H7 (cell line): Measurements from ENCODE around the gene PSMB2. TPM values are rescaled to one million over a fixed set of nuclear protein-coding genes. Genes with fewer than 3 reads are reported as not detected.
A peak's percentile ranks its signal among the peaks of the same experiment; 100 is the strongest.

ENCODE experiments used
- DNase-seq: peaks from one replicate; pipeline ENCODE4 v3.0.0; 2012
- H3K27me3 ChIP-seq: 2 replicates; pipeline ENCODE4 v1.6.0; 2011; ENCODE audit warnings: mild to moderate bottlenecking, low read length; ENCODE audit not compliant: control insufficient read depth, insufficient read depth
- H3K36me3 ChIP-seq: replicated peaks from 2 replicates; pipeline ENCODE4 v1.5.1; 2011; ENCODE audit warnings: low read length; ENCODE audit not compliant: control insufficient read depth, insufficient read depth
- H3K4me3 ChIP-seq: 2 replicates; pipeline ENCODE4 v1.5.1; 2011; ENCODE audit warnings: low read depth, mild to moderate bottlenecking, control low read depth, low read length, moderate library complexity; ENCODE audit not compliant: insufficient read depth
- total RNA-seq: library from RNA; depleted of rRNA; stranded (reverse); fragments of >200 nt; shearing (Covaris generic); gene quantifications from 2 replicates; pipeline ENCODE4 v1.2.3, GENCODE V29; 2014

The PSMB2 gene
- total RNA-seq, 1 experiment from 2014 or later = 50.6 TPM

GRCh38 chr1:35576061-35576765, 65.1 kb downstream of the PSMB2 start:
- no peaks in the 10 kb centered on the region for H3K36me3 ChIP-seq
- peaks cover 74% of the 10 kb centered on the region for H3K27me3 ChIP-seq
- peak; percentile 67 for DNase-seq
- H3K4me3 ChIP-seq = peak overlapping the region; percentile 66

- Histone ChIP-seq H3K36me3 (no peaks in the 10 kb centered on the region), H3K4me3 (no peak overlapping the region), H3K27me3 (peaks cover 80% of the 10 kb centered on the region)
- DNase-seq = no peak
These were observed 65.8 kb downstream of the PSMB2 start for GRCh38 chr1:35575416-35575958.

GRCh38 chr1:35574655-35575415, 66.5 kb downstream of the PSMB2 start:
- peaks cover 84% of the 10 kb centered on the region for H3K27me3 ChIP-seq
- no peak overlapping the region; the same call in 1 of the 2 replicates for H3K4me3 ChIP-seq
- peak; percentile 76 for DNase-seq
- no peaks in the 10 kb centered on the region for H3K36me3 ChIP-seq

- Histone ChIP-seq H3K4me3 (peak overlapping the region; percentile 70), H3K27me3 (peaks cover 86% of the 10 kb centered on the region), H3K36me3 (no peaks in the 10 kb centered on the region)
- DNase-seq = peak; percentile 76
These were observed 67.1 kb downstream of the PSMB2 start for GRCh38 chr1:35574125-35574654.

GRCh38 chr1:35573198-35574124, 67.9 kb downstream of the PSMB2 start, which contains the start of gene TFAP2E:
Gene TFAP2E (plus strand): TSS chr1:35573314. CDS start chr1:35573578, 264 bp downstream.
- Histone ChIP-seq H3K36me3 (no peaks in the 10 kb centered on the region), H3K27me3 (peaks cover 85% of the 10 kb centered on the region), H3K4me3 (peak within 1 kb of the TSS; percentile 70)
- DNase-seq = peak; percentile 90

- peaks cover 73% of the 10 kb centered on the region for H3K27me3 ChIP-seq
These were observed 69.0 kb downstream of the PSMB2 start for GRCh38 chr1:35572296-35572695.

GRCh38 chr1:35571263-35571662, 70.1 kb downstream of the PSMB2 start:
- Histone ChIP-seq H3K27me3 (peaks cover 63% of the 10 kb centered on the region), H3K36me3 (0 out of 2 replicates have a peak, but pooled peaks cover 1% of the 10 kb centered on the region), H3K4me3 (no peak overlapping the region)
- DNase-seq = peak; percentile 21

More at GRCh38 chr1:35572296-35572695, 69.0 kb downstream of the PSMB2 start:
- no peaks in the 10 kb centered on the region for H3K36me3 ChIP-seq
- no peak overlapping the region for H3K4me3 ChIP-seq
- peak; percentile 39 for DNase-seq

GRCh38 chr1:35570589-35571137, 70.7 kb downstream of the PSMB2 start:
- 0 out of 2 replicates have a peak, but pooled peaks cover 1% of the 10 kb centered on the region for H3K36me3 ChIP-seq
- H3K27me3 ChIP-seq = peaks cover 57% of the 10 kb centered on the region
- no peak overlapping the region for H3K4me3 ChIP-seq
- DNase-seq = no peak

GRCh38 chr1:35569936-35570335, 71.4 kb downstream of the PSMB2 start:
- no peak for DNase-seq
- Histone ChIP-seq H3K27me3 (peaks cover 50% of the 10 kb centered on the region), H3K36me3 (peaks cover 3% of the 10 kb centered on the region), H3K4me3 (no peak overlapping the region)

GRCh38 chr1:35568975-35569395, 72.3 kb downstream of the PSMB2 start:
- DNase-seq = peak; percentile 90
- Histone ChIP-seq H3K4me3 (no peak overlapping the region), H3K36me3 (peaks cover 5% of the 10 kb centered on the region), H3K27me3 (peaks cover 41% of the 10 kb centered on the region)

- Histone ChIP-seq H3K4me3 (no peak overlapping the region), H3K36me3 (peaks cover 5% of the 10 kb centered on the region), H3K27me3 (peaks cover 31% of the 10 kb centered on the region)
- DNase-seq = peak; percentile 28
These were observed 73.3 kb downstream of the PSMB2 start for GRCh38 chr1:35567947-35568558.

- DNase-seq = peak; percentile 37
- peaks cover 10% of the 10 kb centered on the region for H3K27me3 ChIP-seq
- H3K36me3 ChIP-seq = peaks cover 14% of the 10 kb centered on the region
- H3K4me3 ChIP-seq = no peak overlapping the region
These were observed 75.6 kb downstream of the PSMB2 start for GRCh38 chr1:35565742-35566133.
